BLaER1 (cell line): Measurements from ENCODE around the gene WBP2.
"Not testable (repeated sequence)": the region's sequence is repeated elsewhere in the genome, so short reads cannot be mapped to it uniquely, and the experiment has no call there.

Experiments used
- H3K27ac ChIP-seq: shearing (Covaris generic); formaldehyde crosslinking; 2 replicates; pipeline ENCODE4 v1.8.1; 2022
- H3K27me3 ChIP-seq: shearing (Covaris generic); formaldehyde crosslinking; 2 replicates; pipeline ENCODE4 v1.8.1; 2022
- H3K36me3 ChIP-seq: shearing (Covaris generic); formaldehyde crosslinking; 2 replicates; pipeline ENCODE4 v1.8.1; 2022
- H3K4me1 ChIP-seq: shearing (Covaris generic); formaldehyde crosslinking; 2 replicates; pipeline ENCODE4 v1.8.1; 2022
- H3K4me2 ChIP-seq: shearing (Covaris generic); formaldehyde crosslinking; 2 replicates; pipeline ENCODE4 v1.8.1; 2022
- H3K4me3 ChIP-seq: shearing (Covaris generic); formaldehyde crosslinking; 2 replicates; pipeline ENCODE4 v1.8.1; 2022
- H3K9ac ChIP-seq: shearing (Covaris generic); formaldehyde crosslinking; 2 replicates; pipeline ENCODE4 v1.8.1; 2022
- H3K9me3 ChIP-seq: shearing (Covaris generic); formaldehyde crosslinking; 2 replicates; pipeline ENCODE4 v1.8.1; 2022
- H4K20me1 ChIP-seq: shearing (Covaris generic); formaldehyde crosslinking; 2 replicates; pipeline ENCODE4 v1.8.1; 2022
- Cebpa-rat ChIP-seq: shearing (Covaris generic); IDR thresholded peaks from 2 replicates; pipeline ENCODE4 v1.8.1; 2022

The WBP2 gene

DNA sequence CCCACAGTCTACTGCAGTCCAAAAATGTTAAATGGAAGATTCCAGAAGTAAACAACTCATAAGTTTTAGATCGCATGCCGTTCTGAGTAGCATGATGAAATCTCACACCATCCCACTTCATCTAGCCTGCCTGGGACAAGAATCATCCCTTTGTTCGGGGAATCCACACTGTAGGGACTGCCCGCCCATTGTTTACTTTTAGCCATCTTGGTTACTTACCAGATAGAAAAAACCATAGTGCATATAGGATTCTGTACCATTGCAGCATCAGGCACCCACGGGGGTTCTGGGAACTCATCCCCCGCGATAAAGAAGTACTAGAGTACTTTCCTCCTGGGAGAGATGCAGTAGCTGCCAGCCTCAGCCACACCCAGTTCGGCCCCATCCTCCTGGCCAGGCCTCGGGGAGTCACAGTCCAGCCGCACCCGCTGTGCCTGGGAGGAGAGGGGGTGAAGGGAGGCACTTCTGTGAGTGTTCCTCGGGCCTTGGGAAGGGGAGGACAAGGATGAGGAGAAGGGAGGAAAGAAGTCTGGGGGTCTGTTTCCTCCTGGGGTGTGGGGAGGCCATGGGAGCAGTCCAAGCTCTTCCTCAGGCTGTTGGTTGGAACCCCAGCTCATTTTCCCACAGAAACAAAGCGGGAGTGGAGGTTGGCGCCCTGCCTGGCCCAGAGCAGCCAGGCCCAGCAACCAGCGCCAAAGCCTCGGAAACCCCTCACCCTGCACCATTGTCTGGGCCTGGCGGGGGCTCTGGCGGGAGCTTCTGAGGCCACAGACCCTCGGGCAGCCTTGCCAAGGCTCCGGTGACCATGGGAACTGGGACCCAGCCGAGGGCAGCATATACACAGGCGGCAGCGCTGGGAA is 14.4 kb upstream of the WBP2 start:
- Histone ChIP-seq H3K9me3 (no peaks in the 10 kb centered on the region), H3K4me2 (no peak overlapping the region), H3K27me3 (no peaks in the 10 kb centered on the region), H3K4me3 (no peak overlapping the region), H3K27ac (no peak overlapping the region), H4K20me1 (no peaks in the 10 kb centered on the region), H3K9ac (no peak overlapping the region), H3K4me1 (peaks cover 49% of the 10 kb centered on the region), H3K36me3 (no peaks in the 10 kb centered on the region)
- no peak for TF ChIP-seq Cebpa-rat

DNA sequence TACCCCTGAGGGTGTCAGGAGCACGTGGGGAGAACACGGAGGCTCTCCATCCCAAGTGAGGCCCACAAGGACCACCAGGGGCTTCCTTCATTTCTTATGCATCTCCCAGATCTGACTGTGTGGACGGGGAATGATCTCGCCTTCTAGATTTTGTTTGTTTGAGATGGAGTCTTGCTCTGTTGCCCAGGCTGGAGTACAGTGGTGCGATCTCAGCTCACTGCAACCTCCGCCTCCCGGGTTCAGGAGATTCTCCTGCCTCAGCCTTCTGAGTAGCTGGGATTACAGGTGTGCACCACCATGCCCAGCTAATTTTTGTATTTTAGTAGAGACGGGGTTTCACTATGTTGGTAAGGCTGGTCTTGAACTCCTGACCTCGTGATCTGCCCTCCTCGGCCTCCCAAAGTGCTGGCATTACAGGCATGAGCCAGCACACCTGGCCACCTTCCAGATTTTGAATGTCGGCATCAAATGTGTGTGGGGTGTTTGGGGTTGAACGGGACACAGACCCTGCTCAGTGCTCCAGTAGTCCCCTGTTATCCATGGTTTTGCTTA is 13.7 kb upstream of the WBP2 start:
- H3K9me3 ChIP-seq, H3K27ac ChIP-seq, H3K36me3 ChIP-seq, H3K4me2 ChIP-seq, H3K27me3 ChIP-seq, H4K20me1 ChIP-seq, H3K4me3 ChIP-seq, H3K9ac ChIP-seq: not testable (repeated sequence)
- peaks cover 55% of the 10 kb centered on the region for H3K4me1 ChIP-seq

DNA sequence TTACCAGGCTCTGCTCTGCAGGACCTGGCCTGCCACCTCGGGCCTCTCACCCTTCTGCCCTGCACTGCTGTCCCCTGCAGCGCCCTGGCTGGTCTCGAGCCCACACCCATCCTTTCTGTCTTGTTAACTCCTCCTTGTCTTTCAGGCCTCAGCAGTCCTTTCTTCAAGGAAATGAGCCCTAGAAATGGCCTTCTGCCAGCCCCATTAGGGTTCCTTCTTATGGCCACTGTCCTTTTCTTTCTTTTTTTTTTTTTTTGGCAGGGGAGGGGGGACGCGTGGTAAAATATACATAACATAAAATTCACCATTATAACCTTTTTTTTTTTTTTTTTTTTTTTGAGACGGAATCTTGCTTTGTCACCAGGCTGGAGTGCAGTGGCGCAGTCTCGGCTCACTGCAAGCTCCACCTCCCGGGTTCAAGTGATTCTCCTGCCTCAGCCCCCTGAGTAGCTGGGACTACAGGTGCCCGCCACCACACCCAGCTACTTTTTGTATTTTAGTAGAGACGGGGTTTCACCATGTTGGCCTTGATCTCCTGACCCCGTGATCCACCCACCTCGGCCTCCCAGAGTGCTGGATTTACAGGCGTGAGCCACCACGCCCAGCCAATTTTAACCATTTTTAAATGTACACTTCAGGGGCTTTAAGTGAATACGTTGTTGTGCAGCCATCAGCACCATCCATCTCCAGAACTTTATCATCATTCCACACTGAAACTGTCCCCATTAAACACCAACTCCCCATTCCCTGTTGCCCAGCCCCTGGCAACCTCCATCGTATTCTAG is 10.5 kb upstream of the WBP2 start:
- not testable (repeated sequence) for H3K36me3 ChIP-seq, H3K4me3 ChIP-seq
- peak overlapping the region; percentile 69 for H3K4me2 ChIP-seq

DNA sequence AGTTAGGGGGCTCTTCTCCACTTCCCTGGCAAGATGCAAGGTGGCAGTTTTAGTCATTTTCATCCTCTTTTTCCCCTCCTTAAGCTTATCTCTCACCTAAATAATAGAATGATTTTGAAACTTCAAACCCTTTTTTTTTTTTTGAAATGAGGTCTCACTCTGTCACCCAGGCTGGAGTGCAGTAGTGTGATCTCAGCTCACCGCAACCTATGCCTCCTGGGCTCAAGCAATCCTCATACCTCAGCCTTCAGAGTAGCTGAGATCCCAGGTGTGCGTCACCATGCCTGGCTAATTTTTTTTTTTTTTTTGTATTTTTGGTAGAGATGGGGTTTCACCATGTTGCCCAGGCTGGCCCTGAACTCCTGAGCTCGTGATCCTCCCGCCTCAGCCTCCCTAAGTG is 9.8 kb upstream of the WBP2 start:
- not testable (repeated sequence) for H3K36me3 ChIP-seq, H3K4me3 ChIP-seq, H3K9me3 ChIP-seq, H3K9ac ChIP-seq, H4K20me1 ChIP-seq, H3K27me3 ChIP-seq
- Histone ChIP-seq H3K4me2 (peak overlapping the region; percentile 69), H3K4me1 (peaks cover 56% of the 10 kb centered on the region), H3K27ac (peak overlapping the region; percentile 78)

More for the DNA sequence above, 10.5 kb upstream of the WBP2 start:
- H3K9ac ChIP-seq, H3K27me3 ChIP-seq, H4K20me1 ChIP-seq, H3K9me3 ChIP-seq: not testable (repeated sequence)
- H3K4me1 ChIP-seq = peaks cover 56% of the 10 kb centered on the region
- H3K27ac ChIP-seq = peak overlapping the region; percentile 78

DNA sequence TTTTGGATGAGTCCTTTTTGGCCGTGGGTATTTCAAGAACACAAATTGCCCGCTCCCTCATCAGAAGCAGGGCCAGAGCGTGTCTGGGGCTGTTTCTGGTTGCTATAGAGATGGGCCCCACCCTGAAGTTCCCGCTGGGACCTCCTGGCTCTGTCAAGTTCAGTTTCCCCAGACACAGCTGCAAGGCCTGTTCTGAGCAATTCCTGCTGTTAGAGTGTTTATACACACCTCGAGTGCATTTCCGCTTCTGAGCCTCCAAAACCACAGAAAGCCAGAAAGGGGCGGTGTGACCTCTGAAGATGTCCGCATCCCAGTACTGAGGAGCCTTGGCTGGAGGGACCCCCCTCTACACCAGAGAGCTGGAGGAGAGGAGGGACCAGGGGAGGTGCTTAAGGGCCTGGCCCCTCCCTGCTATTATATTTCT is 9.3 kb upstream of the WBP2 start:
- H3K27ac ChIP-seq = peak overlapping the region; percentile 78
- H3K4me1 ChIP-seq = peaks cover 51% of the 10 kb centered on the region
- H4K20me1 ChIP-seq = no peaks in the 10 kb centered on the region
- H3K9ac ChIP-seq = no peak overlapping the region
- no peak for TF ChIP-seq Cebpa-rat
- H3K4me2 ChIP-seq = peak overlapping the region; percentile 69
- no peaks in the 10 kb centered on the region for H3K27me3 ChIP-seq
- no peaks in the 10 kb centered on the region for H3K36me3 ChIP-seq
- no peaks in the 10 kb centered on the region for H3K9me3 ChIP-seq
- no peak overlapping the region for H3K4me3 ChIP-seq

DNA sequence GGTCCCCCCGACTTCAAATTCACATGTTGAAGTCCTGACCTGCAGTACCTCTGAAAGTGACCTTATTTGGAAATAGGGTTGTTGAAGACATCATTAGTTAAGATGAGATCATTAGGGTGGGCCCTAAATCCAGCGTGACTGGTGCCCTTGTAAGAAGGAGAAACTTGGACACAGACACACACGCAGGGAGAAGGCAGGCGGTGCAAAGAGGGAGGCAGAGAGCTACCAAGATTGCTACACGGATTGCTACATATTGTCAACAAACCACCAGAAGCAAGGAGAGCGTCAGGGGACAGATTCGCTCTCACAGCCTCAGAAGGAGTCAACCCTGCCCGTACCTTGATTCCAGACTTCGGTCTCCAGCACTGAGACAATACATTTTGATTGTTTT is 6.8 kb upstream of the WBP2 start:
- H4K20me1 ChIP-seq = no peaks in the 10 kb centered on the region
- H3K9me3 ChIP-seq = no peaks in the 10 kb centered on the region
- no peak overlapping the region for H3K27ac ChIP-seq
- no peak overlapping the region for H3K4me2 ChIP-seq
- no peaks in the 10 kb centered on the region for H3K27me3 ChIP-seq
- TF ChIP-seq Cebpa-rat = no peak
- H3K4me3 ChIP-seq = no peak overlapping the region
- H3K36me3 ChIP-seq = no peaks in the 10 kb centered on the region
- no peak overlapping the region for H3K9ac ChIP-seq
- peaks cover 68% of the 10 kb centered on the region for H3K4me1 ChIP-seq

DNA sequence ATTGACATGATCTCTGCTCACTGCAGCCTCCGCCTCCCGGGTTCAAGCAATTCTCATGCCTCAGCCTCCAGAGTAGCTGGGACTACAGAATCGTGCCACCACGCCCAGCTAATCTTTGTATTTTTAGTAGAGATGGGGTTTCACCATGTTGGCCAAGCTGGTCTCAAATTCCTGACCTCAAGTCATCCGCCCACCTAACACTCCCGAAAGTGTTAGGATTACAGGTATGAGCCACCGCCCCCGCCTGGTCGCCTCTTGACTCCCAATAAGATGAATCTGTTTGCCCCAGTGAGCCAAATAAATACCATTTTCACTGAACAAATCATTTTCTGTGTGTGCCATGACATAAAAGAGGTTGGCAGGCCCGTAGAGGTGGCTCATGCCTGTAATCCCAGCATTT is 4.2 kb upstream of the WBP2 start:
- H3K9me3 ChIP-seq, H3K4me2 ChIP-seq, H4K20me1 ChIP-seq, H3K27me3 ChIP-seq, H3K4me3 ChIP-seq, H3K9ac ChIP-seq, H3K27ac ChIP-seq, H3K36me3 ChIP-seq: not testable (repeated sequence)
- peaks cover 59% of the 10 kb centered on the region for H3K4me1 ChIP-seq

DNA sequence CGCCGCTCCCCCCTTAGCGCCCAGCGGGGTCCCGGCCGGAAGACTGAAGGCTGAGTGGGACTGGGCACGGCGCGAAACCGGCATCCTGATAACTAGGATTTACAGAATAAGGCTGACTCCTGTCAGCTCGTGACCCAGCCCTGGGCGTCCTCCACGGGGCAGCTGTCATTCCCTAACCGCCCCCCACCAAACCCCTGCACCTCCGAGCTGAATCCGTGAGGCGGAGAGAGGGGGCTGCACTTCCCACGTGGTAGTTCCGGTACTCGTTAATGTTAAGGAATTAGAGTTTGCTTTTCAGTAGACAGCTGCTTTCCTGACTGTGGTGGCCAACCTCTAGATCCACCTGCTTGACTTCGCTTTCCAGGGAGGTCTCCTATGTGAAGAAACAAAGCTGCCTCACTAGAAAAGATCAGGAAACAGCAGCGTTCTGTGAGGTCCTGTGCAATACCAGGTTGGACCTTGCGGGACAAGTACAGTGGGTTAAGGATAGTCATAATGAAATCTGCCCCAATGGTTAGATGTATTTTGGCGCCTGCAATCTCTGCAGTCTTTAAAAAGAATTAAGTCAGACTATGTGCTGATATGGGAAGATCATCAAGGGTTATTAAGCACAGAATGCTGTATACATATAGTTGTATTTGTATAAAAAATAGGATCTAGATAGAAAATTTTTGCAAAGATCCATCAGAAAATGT is 1.1 kb upstream of the WBP2 start:
- peak overlapping the region; percentile 94 for H3K4me2 ChIP-seq
- peaks cover 50% of the 10 kb centered on the region for H3K4me1 ChIP-seq
- peak overlapping the region; percentile 97 for H3K27ac ChIP-seq

DNA sequence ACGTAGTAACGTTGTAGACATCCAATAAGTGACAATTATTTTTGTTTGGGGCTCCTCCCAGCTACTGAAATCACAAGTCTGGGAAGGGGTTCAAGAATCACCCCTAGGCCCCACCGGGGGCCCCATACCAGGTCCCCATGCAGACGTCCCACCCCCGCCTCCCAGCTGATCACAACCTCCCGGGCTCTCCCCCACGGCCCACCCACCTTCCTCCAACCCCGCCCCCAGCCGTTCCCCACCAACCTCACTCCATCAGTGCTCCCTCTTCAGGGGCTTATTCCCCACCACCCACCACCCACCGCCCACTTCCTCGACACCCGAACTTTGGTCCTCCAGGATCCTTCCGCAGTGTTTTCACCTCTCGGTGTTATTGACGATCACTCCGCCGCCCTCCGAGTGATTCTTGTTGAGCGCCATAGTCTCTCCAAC is 240 bp downstream of the WBP2 start:
- TF ChIP-seq Cebpa-rat = no peak
- H3K27ac ChIP-seq = peak overlapping the region; percentile 64
- no peaks in the 10 kb centered on the region for H3K9me3 ChIP-seq
- H3K4me3 ChIP-seq = peak overlapping the region; percentile 88
- peak overlapping the region; percentile 80 for H3K9ac ChIP-seq
- H3K27me3 ChIP-seq = no peaks in the 10 kb centered on the region
- H3K4me1 ChIP-seq = peaks cover 45% of the 10 kb centered on the region
- H4K20me1 ChIP-seq = peaks cover 13% of the 10 kb centered on the region; the same call in 1 of the 2 replicates
- peak overlapping the region; percentile 95 for H3K4me2 ChIP-seq
- H3K36me3 ChIP-seq = peaks cover 31% of the 10 kb centered on the region

More for the DNA sequence above, 1.1 kb upstream of the WBP2 start:
- peaks cover 18% of the 10 kb centered on the region for H3K36me3 ChIP-seq
- H3K4me3 ChIP-seq = peak overlapping the region; percentile 88
- H4K20me1 ChIP-seq = peaks cover 13% of the 10 kb centered on the region; the same call in 1 of the 2 replicates
- no peak for TF ChIP-seq Cebpa-rat
- H3K27me3 ChIP-seq = no peaks in the 10 kb centered on the region
- H3K9ac ChIP-seq = peak overlapping the region; percentile 98
- H3K9me3 ChIP-seq = no peaks in the 10 kb centered on the region
